ENCODE results near the gene ELF1. TPM values are rescaled to one million over a fixed set of nuclear protein-coding genes. Genes with fewer than 3 reads are reported as not detected.

Gene ELF1
- polyA plus RNA-seq, 1 of the 3 experiments (the other 2 are of a cell fraction) = 11.1 TPM

GRCh38 chr13:40996426-40997092, 22.6 kb downstream of the ELF1 start:
- no peaks in the 10 kb centered on the region for H3K27me3 ChIP-seq (ENCODE audit: insufficient read depth)
- H3K79me2 ChIP-seq (ENCODE audit: insufficient read depth) = peaks cover 26% of the 10 kb centered on the region
- POLR2A ChIA-PET = interaction anchor here (0.6 kb wide), 1 partner anchor 138 kb away, joined by 3 read pairs; no protein-coding TSS in a partner anchor
- no peak overlapping the region for H2AFZ ChIP-seq (ENCODE audit: low read depth)
- no peak overlapping the region for H3K9ac ChIP-seq
- peaks cover 3% of the 10 kb centered on the region for H3F3A ChIP-seq (replicated peaks; ENCODE audit: insufficient read depth)
- no peak overlapping the region for H3K4me2 ChIP-seq
- no peak for DNase-seq
- no peak for TF ChIP-seq CTCF (IDR thresholded peaks at IDR 0.05)
- TF ChIP-seq REST (IDR thresholded peaks at IDR 0.05; ENCODE audit: low read depth, low read length) = no peak
- TF ChIP-seq EZH2phosphoT487 (IDR thresholded peaks at IDR 0.05; ENCODE audit: borderline replicate concordance, low read depth) = no peak
- TF ChIP-seq FOXJ3 (CRISPR knock-in tag; IDR thresholded peaks at IDR 0.05) = no peak
- no peak for TF ChIP-seq MXI1 (IDR thresholded peaks at IDR 0.05; ENCODE audit: low read depth, low read length)
- no peak for TF ChIP-seq USF2 (IDR thresholded peaks at IDR 0.05; ENCODE audit: borderline replicate concordance, low read depth, low read length)
- no peak for TF ChIP-seq TAF1 (IDR thresholded peaks at IDR 0.05; ENCODE audit: borderline replicate concordance, low read depth, low read length)
- no peak for TF ChIP-seq POLR2AphosphoS5 (IDR thresholded peaks at IDR 0.05; ENCODE audit: low read depth, low read length)
- no peak for TF ChIP-seq ZBTB33 (IDR thresholded peaks at IDR 0.05; ENCODE audit: borderline replicate concordance, low read depth)
- no peak for TF ChIP-seq SMC3 (IDR thresholded peaks at IDR 0.05; ENCODE audit: low read depth, low read length)
- TF ChIP-seq NRF1 (IDR thresholded peaks at IDR 0.05; ENCODE audit: low read depth, low read length) = no peak
- no peak for TF ChIP-seq TCF12 (IDR thresholded peaks at IDR 0.05)
- no peak for TF ChIP-seq RCOR1 (IDR thresholded peaks at IDR 0.05; ENCODE audit: low read length)
- no peak for TF ChIP-seq JUND (IDR thresholded peaks at IDR 0.05)
- no peak for TF ChIP-seq EP300 (IDR thresholded peaks at IDR 0.05; ENCODE audit: borderline replicate concordance in 1 of 2, low read depth in 1 of 2, low read length in 1 of 2)
- TF ChIP-seq FOXM1 (IDR thresholded peaks at IDR 0.05; ENCODE audit: low read depth) = no peak
- TF ChIP-seq YY1 (IDR thresholded peaks at IDR 0.05; ENCODE audit: low read depth) = no peak
- TF ChIP-seq FOSL2 (IDR thresholded peaks at IDR 0.05; ENCODE audit: borderline replicate concordance, low read depth) = no peak
- no peaks in the 10 kb centered on the region for H3K36me3 ChIP-seq (replicated peaks in 1 of 2; ENCODE audit: control insufficient read depth in 1 of 2, insufficient read depth in 2 of 2, low read length in 1 of 2)
- no peak overlapping the region for H3K27ac ChIP-seq (ENCODE audit: low read depth in 2 of 2, low read length in 1 of 2)
- no peaks in the 10 kb centered on the region; a peak in 2 of 4 replicates for H3K4me1 ChIP-seq (ENCODE audit: control insufficient read depth in 1 of 2, insufficient read depth in 2 of 2, low read depth in 1 of 2, low read length in 1 of 2)
- H4K20me1 ChIP-seq (ENCODE audit: insufficient read depth) = no peaks in the 10 kb centered on the region
- no peaks in the 10 kb centered on the region for H3K9me3 ChIP-seq
- H3K9me2 ChIP-seq = no peaks in the 10 kb centered on the region
- 98% methylated on average over 5 of the region's 5 CpGs for WGBS (ENCODE audit: low lambda C conversion rate)
- CTCF ChIA-PET = interaction anchor here (1.3 kb wide), 1 partner anchor 63 kb away, joined by 4 read pairs; no protein-coding TSS in a partner anchor
- H3K4me3 ChIP-seq (ENCODE audit: low read depth in 2 of 2, low read length in 1 of 2) = no peak overlapping the region

Measured in SK-N-SH (cell line).